HG03378 (cell line): ENCODE results near the gene JUP.

ENCODE experiments used
- ATAC-seq: cut with Tn5 transposase; IDR thresholded peaks from one replicate; pipeline ENCODE4 v1.9.1; 2021; ENCODE audit warnings: mild to moderate bottlenecking, moderate library complexity; ENCODE audit not compliant: unreplicated experiment

JUP gene

DNA sequence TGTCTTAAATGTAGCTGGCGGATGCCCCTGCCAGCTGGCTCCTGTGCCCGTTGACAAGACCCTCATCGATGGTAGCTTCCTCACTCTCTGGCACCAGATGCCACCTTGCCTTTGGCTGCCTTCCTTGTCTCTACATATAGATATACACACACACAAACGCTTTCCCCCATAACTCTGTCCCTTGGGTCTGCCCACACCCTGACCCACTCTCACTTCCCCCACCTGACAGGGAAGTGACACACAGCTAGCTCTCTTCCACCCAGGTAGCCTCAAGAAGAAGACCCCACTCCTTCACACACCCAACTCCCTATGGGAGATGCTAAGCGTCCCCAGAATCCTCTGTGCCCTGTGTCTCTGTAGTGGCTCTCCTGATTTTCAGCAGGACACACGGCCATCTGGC is 25.6 kb downstream of the JUP start:
- no peak for ATAC-seq

DNA sequence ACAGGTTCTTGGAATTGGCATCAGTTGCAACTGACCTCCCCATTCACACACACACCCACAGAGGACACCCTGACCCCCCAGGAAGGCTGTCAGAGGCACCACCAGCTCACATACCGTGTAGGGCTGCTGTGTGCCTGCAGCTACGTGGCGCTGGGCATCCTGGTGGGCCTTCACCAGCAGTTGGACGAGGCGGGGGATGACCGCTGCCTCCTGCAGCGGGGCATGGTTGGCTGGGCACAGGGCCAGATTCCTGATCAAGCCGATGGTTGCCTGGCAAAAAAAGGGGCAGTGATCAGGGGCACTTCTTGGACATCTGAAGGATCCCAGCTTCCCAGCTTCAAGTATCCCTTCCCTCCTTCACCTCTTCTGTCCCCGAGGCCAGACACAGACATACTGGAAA is 27.9 kb downstream of the JUP start:
- no peak for ATAC-seq

GRCh38 chr17:41754066-41754465 is 32.4 kb downstream of the JUP start:
- no peak for ATAC-seq

DNA sequence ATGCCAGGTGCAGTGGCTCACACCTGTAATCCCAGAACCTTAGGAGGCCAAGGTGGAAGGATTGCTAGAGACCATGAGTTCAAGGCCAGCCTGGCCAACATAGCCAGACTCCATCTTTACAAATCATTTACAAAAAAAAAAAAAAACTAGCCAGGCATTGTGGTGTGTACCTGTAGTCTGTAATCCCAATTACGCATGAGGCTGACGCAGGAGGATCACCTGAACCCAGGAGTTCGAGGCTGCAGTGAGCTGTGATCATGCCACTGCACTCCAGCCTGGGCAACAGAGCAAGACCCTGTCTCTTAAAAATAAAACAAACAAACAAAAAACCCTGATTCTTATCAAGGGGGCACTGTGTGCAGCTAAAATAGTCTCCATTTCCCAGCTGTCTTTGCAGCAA is 35.2 kb downstream of the JUP start:
- ATAC-seq, result no peak

GRCh38 chr17:41750862-41751261 is 35.6 kb downstream of the JUP start:
- ATAC-seq, result no peak

DNA sequence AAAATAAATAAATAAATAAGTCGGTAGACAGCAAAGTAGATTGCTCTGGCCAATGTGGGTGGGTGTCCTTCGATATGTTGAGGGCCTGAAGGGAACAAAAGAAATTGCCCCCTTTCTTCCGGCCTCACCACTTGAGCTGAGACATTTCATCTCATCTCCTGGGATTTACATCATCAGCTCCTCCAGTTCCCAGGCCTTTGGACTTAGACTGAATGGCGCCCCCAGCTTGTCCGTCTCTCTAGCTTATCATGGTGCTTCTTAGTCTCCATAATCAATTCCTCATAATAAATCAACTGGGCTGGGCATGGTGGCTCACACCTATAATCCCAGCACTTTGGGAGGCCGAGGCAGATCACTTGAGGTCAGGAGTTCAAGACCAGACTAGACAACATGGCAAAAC is 38.2 kb downstream of the JUP start:
- ATAC-seq, result no peak

GRCh38 chr17:41741709-41742108 is 44.8 kb downstream of the JUP start:
- ATAC-seq, result no peak

DNA sequence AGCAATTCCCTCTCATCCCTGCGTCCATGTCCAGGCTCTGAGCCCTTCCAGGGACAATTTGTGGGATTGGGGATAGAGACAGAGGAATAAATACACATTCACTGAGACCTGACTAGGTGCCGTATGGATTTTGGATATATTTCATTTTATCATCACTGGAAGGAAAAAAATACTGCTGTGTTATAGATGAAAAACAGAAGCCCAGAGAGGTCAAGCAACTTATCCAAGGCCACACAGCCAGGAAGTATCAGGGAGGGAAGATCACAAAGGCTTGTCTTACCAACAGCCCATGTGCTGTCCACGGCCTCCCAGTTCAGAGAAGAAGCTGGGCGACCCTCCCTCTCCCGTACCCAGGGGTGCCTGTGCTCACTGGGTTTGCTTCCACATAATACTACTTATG is 46.0 kb downstream of the JUP start:
- ATAC-seq, result no peak

DNA sequence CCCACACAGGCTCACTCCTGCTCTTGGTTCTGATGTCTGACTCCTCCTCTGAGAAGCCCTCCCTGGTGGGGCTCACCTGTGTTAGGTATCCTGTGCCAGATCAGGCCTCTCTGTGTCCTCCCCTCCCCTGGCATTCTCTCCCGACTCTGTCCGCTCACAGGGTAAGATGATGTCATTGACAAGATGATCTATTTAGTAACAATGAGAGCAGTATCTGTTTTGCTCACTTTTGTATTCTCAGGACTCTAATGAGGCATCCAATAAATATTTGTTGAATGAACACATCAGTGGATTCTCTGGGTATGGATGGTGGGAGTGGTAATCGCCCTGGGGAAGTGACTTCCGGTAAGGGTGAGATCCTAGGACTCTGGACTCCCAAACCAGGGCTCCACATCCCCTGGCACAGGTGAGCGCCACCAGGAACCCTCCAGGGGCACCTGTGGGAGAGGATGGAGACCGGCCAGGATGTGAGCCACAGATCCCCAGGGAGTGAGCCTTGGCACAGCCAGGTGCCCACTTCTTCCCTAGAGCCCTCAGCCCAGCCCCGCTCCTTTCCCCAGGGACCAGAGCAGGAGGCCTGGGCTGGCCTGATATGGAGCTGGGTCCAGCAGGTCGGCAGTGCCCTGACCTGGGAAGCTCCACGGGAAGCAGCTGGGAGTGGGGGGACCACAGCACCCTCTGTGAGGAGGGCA is 46.7 kb downstream of the JUP start:
- ATAC-seq, result no peak

- ATAC-seq, result no peak
Observed at GRCh38 chr17:41738801-41739112, 47.8 kb downstream of the JUP start.

- ATAC-seq, result no peak
Observed at GRCh38 chr17:41738077-41738800, 48.3 kb downstream of the JUP start.

- no peak for ATAC-seq
Observed at GRCh38 chr17:41737680-41738023, 48.9 kb downstream of the JUP start.

DNA sequence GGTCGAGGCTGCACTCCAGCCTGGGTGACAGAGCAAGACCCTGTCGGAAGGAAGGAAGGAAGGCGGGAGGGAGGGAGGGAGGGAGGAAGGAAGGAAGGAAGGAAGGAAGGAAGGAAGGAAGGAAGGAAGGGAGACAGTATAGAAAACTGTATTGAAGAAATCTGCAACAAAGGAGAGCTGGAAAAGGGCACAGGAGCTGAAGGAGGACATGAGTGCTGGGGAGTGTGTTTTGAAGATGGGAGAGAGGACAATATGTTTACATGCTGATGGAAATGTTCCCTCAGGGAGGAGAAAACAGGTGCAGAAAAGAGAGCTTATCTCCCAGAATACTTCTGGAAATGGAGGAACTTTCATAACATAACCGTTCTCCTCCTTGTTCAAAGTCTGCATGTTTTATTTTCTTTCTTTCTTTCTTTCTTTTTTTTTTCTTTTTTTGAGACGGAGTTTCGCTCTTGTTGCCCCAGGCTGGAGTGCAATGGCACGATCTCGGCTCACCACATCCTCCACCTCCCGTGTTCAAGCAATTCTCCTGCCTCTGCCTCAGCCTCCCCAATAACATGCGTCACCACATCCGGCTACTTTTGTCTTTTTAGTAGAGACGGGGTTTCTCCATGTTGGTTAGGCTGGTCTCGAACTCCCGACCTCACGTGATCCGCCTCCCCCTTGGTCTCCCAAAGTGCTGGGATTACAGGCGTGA is 49.4 kb downstream of the JUP start:
- no peak for ATAC-seq

GRCh38 chr17:41735744-41736143 is 50.8 kb downstream of the JUP start:
- ATAC-seq, result no peak

DNA sequence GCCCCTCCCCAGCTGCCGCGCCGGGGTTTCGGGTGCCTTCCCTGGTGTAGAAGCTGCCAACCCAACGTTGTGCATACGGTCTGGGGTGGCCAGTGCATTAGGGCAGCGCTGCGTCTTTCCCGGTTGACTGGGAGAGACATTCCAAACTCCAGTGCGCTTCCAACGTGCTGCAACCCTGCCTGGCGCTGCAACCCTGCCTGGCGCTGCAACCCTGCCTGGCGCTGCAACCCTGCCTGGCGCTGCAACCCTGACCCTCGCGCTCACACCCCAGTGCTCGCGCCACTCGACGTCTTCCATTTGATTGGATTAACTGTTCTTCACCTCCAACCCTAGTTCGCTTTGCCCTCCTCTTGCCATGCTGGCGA is 51.6 kb downstream of the JUP start:
- no peak for ATAC-seq

GRCh38 chr17:41734139-41734948 is 52.2 kb downstream of the JUP start, which contains the start of gene HAP1:
TSS of gene HAP1 (minus strand) at chr17:41734643. CDS start at chr17:41734634, 9 bp downstream.
- ATAC-seq, result no peak

DNA sequence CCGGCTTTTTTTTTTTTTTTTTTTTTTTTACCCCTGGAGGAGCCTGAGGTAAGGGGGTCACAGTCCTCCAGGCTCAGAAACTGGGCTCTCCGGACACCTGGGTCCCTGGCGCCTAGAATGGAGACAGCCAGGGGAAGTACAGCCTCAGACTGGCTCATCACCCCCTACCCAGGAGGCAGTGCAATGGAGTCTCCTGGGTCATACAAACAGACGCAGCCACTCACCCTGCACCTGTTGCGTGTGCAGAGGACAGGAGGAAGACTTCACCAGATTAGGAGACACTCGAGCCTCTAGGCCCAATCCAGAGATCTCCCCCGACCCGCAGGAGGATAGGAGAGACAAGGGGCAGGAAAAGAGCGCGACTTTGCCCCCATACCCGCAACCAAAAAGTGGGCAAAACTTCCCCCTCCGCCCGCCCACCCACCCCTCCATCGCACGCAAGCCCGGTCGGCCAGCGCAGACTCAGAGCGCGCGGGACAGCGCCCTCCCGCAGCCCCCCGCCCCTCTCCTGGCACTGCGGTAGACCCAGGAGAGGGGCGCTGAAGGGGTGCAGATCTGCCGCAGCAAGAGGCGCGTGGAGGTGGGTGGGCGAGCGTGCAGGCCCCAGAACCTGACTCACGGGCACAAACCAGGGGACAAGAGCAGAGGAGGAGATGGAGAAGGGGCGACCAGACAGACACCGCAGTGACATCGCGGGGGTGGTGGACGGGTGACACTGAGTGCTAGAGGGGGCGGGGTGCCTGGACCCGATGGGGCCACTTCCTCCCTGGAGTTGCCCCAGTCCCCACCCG is 53.0 kb downstream of the JUP start:
- ATAC-seq, result no peak

- ATAC-seq, result no peak
Observed at GRCh38 chr17:41731836-41732235, 54.7 kb downstream of the JUP start.

DNA sequence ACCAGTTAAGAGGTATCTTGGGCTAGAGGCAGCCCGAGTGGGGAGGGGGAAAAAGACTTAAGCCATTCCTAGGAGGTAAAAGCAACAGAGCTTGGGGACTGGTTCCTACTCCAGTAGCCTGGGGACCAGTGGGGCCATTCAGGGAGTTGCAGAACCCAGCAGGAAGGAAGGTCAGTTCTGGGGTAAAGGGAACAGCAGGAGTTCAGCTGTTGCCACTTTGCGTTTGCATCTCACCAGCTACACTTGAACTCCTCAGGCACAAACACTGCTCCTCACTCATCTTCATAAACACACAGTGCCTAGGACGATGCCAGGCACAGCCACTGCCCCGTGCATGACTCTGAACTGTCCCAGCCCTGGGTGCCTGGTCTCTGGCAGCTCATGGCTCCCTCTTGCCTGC is 56.0 kb downstream of the JUP start:
- no peak for ATAC-seq

GRCh38 chr17:41728056-41728455 is 58.5 kb downstream of the JUP start:
- no peak for ATAC-seq

DNA sequence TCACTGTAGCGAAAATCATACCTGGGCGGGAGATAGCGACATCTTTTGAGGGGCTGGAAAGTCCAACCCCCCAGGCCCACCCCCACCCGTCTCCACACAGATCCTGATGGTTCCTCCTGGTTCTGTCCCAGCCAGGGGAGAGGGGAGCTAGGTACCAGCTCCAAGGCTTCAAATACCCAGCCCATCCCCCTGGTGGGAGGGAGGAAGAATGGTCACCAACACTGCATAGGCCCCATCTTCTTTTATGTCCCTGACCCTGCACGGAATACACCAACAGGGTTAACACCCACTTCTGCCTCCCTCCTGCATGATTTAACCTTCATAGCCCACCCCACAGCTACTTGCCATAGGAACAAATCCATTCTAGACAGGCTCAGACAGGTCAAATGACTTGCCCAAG is 61.4 kb downstream of the JUP start:
- ATAC-seq, result no peak
